Pons (tissue), 1 donor: ENCODE measurements around the gene PTPRF.
A peak's percentile ranks its signal among the peaks of the same experiment; 100 is the strongest.
"Not testable (repeated sequence)": the region's sequence is repeated elsewhere in the genome, so short reads cannot be mapped to it uniquely, and the experiment has no call there.

Experiments used
- DNase-seq: peaks from one replicate; pipeline ENCODE4 v3.0.0-alpha.2; 2016; ENCODE audit warnings: low spot score

PTPRF gene

DNA sequence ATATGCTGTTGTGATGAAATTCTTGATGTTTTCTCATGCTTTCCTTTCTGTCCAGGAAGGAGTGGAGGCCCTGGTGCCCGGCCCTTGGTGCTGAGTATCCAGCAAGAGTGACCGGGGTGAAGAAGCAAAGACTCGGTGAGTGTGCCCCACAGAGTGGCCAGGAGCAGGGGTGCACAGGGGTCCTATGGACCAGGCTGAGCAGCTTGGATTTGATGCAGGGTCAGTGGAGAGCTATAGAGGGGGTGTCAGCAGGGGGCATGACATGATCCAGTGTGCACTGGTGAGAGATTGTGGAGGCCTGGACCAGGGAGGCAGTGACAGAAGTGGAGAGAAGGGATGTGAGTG lies 7.4 kb downstream of the PTPRF start:
- DNase-seq = no peak

DNA sequence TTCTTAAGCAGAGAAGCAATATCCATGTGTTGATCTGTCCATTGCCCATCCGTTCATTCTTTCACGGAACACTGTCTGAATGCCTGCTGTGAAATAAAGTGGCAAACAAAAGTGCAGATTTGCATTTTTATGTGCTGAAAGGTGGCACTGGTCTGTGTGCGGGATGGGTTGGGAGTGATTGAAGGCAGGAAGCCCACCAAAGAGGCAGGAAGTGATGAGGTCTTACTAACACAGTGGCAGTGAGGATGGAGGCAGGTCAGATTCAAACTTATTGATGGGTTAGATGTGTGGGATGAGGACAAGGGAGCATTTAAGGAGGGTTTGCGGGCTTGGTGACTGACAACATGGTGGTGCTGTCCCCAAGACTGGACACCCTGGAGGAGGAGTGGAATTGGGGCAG lies 8.3 kb downstream of the PTPRF start:
- DNase-seq = no peak

DNA sequence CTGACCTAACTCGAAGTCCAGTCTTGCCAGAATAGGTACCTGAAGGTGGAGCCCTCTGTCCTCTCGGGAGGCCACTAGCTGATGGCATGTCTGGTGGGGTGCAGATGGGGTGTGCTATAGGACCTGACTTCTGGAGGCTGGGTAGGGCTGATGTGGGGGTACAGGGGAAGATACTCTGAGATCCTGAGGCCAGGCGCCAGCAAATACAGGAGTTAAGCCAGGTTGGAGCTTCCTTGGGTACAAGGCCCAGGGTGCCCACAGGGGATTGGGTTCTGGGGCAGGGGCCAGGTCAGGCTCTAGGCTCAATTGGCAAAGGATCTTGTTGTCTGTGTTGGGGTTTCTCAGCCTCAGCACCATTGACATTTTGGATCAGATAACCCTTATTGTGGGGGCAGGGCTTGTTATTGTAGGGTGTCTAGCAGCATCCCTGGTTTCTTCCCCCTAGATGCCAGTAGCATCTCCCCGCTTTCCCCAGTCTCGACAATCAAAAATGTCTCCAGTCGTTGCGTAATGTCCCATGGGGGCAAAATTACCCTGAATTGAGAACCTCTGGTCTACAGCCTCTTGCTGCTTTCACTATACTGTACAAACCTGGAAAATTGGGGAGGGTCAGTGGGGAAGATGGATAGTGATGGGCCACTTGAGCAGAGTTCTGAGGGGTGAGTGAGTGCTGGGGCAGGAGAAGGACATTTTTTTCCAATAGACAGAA lies 9.2 kb downstream of the PTPRF start:
- DNase-seq = no peak

DNA sequence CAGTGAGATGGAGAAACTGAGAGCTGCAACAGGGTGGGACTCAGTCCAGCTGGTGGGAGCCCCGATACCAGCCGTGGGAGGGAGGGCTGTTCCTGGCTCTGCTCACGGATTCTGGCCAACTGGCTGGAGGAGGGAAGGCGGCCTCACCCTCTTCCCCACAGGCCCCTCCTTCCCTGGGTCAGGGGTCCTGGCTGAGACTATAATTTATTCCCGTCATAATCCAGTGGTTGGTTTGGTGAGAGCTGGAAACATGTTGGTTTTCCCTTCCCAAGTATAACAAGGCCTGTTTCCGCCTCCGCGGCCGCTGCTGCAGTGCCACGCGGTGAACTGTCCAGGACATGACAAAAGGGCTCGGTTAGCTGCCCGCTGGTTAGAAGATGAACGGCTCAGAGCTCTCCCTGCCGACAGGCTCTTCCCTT lies 10.0 kb downstream of the PTPRF start:
- DNase-seq = peak; percentile 82

DNA sequence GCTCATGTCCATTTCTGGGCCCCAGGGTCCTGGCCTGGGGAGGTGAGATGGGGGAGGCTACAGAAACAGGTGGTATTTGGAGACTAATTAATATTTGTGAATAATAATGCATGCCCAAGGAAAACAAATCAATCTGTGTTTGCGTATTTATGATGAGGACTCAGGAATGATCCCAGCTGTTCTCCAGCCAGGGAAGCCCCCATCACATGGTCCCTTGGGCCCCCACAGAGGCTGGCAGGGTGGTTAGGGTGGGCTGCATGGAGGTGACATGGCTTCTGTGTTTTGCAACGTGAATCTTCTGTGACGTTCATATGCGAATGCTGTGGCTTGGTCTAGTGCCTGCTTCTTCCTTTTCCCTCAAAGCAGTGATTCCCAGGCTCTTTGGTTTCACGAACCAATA lies 10.5 kb downstream of the PTPRF start:
- DNase-seq = no peak

DNA sequence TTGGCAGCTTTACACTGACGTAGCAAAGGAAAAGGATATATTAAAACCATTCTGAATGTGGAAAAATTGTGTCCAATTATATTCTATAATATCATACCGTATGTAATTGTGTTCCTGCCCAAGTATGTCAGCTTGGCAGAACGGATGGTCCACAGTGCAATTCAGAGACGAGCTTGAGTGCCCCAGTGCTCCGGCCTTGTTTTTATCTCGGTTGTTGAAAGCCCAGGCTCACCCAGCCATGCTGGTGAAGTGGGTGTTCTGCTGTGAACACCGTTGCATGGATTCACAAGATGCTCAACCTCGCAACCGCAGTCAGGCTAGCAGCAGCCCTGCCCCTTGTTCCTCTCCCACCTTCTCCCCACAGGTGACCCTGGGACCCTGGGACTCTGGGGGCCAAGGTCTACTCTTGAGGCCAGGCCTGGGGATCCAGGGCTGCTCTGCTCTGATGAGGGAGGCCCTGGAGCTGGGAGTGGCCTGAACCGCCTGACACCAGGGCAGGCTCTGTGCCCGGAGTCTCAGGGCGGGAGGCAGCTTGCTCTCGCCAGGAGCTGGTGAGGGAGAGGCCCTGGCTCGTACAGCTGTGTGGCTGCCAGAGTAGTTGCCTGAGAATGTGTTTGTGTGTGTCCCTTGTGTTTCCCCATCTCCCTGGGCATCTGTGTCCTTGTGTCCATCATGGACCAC lies 11.2 kb downstream of the PTPRF start:
- DNase-seq = peak; percentile 97

DNA sequence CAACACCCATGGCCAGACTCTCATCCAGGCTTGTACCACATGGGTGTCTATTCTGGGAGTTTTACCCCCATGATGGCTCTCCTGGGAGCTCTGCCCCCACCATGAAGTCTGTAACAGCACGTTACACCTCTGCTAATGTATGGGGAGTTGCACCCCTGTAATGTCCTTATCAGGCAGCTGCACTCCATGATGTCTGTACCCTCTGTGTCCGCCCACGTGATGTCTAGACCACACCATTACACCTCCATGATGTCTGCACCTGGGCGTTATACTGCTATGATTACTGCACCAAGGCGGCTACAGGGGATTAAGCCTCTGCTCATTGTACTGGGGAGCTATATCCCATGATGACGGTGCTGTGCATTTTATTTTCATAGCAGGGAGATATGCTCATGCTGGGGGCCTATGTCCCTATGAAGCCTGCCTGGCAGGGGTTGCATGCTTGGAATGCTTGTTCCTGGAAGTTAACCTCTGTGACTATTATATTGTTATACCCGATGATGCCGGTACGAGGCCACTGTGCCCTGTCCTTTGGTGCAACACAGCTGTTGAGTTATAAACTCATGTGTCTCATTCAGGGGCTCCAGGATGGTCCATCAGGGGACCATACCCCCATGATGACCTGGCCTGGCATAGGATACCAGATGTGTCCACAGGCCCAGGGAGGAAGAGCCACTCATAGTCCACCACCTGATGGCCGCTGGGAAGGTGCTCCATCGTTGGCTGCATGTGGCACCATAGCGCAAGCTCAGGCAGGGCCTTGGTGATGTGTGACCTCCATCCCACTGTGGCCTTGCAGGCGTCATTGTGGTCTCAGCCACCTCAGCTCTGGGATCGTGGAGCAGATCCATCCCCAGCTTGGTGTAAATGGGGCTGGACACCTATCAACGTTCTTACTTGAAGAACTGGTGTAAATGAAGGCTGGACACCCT lies 12.1 kb downstream of the PTPRF start:
- DNase-seq = no peak

DNA sequence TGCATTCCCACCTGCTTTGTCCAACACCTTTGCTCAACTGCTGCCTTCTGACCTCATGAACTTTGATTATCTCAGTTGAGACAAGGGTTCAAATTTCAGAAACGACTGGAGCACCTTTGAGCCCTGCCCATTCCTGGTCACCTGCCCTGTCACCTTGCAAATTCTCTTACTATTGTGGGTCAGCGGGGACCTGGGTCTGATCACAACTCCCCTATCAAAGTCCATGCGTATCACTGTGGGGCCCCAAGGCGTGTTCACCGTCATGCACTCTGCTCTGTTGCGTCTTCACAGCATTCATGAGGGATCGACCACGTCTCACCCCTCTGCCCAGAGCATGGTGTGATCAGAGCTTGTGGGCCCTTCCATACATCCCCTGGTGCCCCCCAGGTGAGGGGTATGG lies 12.9 kb downstream of the PTPRF start:
- no peak for DNase-seq

DNA sequence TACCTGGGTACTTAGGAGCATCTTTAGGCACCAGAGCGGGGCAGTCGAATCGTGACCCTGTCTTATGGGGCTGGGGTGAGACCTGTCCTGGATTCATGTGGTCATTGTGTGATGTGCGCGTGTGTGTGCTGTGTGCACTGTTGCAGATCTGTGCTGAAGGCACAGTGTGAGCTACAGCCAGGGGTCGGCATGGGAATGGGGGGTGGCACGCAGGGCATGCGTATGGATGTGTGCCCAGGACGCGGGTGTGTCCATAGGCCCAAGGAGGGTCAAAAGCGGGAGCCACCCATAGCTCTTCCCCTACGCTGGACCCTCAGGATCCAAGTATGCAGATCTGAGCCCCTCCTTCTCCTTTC lies 14.6 kb downstream of the PTPRF start:
- DNase-seq = no peak

DNA sequence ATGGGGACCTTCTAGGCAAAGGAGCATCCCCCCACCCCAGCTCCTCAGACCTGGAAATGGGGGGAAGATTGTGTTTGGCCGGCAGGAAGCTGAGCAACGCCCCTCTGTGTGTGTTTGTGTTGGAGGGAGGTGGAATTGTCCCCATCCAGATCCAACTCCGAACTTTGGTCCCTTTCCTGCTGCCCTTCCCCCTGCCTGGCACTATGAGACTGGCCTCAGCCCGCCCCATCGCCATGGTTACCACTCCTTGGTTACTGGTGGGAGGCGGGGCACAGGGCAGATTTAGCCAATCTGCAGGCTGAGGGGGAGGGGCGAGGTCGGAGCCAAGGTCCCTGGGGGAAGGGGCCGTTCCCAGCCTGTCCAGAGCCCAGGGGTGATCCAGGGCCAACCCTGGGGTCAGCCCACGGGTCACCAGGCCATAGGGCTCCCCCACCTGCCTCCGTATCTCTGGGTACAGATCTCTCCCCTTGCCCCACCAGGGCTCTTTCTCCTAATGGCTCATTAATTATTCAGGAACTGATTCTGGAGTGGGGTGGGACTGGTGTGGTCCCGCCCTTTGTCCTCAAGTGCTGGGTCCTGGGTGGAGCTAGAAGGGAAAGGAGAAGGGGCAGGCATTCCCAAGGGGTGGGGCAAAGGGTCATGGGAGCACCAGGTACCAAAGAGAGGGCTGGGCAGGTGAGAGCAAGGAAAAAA lies 15.2 kb downstream of the PTPRF start:
- peak; percentile 83 for DNase-seq

DNA sequence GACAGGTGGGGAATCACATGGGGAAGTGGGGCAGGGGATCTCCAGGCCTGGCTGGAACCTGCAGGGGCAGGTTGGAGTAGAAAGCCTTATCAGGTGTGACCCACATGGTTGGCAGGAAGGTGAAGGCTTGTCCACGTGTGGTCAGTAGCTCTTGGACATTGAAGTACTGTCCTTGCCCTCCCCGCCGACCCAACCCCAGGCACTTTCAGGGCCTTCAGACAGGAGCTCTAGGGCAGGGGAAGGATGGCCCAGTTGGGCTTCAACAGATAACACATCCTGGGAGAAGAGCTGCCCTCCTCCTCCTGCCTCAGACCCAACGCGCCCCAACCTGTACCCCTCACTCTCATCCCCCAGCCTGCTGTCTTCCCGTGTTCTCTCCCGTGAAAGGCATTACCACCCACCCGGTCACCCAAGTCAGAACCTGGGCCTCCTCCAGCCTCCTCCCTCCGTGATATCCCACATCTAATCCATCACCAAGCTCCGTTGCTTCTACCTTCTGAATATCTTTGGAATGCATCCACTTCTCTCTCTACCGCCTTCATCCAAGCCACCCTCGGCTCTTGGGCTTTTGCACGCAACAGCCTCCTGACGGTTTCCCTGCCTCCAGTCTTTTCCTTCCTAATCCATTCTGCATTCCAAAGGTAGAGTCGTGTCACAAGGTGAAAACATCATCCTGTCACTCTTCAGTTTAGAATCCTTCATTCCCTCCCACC lies 15.9 kb downstream of the PTPRF start:
- no peak for DNase-seq

DNA sequence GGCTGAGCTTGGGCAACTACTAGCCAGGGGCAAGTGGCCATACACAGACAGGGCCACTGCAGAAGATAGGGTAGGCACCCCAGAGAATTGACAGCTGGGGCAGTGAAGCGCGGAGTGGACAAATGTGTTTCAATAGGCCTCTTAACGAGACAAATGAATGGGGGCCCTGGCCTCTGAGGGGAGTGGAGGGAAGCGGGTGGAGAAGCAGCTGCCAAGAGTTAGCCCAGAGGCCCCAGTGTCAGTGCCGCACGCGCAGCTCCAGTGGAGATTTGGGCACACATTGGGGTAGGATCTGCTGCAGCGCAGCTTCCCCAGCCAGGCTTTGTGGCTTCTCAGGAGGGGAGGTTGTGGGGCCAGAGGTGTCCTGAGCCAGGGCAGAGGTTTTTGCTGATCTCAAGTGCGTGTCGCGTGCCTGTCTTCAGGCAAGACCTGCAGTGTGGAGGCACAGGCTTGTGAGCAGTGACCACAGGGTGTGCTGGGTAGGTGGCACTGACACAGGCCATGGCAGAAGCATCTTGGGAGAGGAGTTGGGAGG lies 16.9 kb downstream of the PTPRF start:
- DNase-seq = peak; percentile 84

DNA sequence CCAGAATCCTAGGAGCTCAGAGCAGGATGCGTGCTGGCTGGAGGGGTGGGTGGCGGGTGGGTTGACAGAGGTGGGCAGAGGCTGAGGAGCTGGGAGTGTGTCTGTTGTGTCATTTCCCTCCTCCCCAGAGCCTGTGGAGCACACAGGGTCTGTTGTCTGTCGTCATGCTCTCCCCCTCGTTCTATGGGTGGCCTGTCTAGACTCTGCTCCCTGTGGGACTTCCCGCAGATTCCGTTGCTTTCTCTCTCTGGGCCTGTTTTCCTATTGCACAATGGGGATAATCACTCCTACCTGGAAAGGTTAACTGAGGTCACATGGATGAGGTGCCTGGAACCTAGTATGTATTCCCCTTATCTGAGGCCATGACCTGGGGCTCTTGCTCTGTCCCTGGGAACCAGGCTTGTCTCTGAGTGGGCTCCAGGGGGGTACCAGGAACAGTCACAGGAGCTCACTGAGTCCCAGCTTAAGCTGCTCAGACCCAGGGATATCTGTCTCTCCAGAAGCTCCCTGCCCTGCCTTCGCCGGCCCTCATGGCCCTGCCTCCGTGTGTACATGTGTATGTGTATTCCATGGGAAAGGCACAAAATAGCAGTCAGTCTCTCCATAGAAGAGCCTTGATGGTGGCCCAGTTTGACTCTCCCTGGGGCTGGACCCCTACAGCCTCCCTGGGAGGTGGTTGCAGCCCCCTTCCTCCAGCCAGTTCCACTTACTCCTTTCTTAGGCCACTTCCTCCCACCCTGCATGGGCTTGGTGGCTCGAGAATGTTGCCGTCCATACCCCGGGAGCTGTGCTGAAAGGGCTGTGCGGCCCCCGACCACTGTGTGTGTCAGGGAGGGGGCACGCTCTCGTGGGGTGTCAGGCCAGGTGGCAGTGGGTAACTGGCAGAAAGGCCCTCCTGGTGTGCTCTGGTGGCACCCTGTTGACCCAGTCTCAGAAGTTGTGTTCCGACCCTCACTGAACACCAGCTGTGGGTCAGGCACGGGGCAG lies 17.9 kb downstream of the PTPRF start:
- DNase-seq = no peak

DNA sequence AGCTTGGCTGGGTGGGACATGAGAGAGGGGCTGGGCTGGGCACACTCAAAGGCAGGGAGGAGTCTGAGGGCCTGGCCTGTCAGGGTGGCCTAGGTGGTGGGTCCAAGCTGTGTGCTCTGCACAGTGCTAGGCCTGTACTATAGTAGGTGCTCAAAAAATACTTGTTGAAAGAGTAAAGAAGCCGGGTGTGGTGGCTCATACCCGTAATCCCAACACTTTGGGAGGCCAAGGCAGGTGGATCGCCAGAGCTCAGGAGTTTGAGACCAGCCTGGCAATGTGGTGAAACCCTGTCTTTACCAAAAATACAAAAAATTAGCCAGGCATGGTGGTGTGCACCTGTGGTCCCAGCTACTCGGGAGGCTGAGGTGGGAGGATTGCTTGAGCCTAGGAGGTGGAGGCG lies 18.7 kb downstream of the PTPRF start:
- DNase-seq = not testable (repeated sequence)

DNA sequence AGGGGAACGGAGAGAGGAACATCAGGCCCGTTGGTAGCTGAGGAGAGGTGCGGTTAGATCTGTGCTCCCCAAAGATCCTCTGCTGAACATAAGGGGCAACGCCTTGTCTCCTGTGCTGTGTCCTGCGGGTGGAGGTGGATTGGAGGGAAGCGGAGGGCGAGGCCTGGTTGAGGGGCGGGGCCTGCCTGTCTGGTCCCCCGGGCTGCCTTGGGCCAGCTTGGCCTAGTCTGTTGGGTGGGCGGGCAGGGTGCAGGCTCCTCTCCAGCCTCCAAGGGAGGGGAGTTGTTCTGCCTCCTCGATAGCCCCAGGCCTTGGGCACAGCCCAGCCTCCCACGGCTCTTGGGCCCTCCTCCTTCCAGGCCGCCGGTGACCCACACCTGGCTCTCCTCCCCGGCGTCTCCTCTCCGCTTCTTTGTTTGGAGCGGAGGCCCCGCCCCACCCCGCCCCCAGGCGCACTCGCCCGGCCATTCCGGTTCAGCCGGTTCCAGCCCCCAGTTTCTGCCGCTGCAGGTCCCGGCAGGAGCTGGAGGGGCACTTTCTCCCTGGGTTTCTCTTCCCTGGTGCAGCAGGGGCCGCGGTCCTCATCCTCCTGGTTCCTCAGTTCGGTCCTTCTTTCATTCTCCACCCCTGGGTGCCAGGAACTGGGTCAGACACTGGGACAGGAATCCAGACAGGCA lies 19.4 kb downstream of the PTPRF start:
- DNase-seq = no peak

DNA sequence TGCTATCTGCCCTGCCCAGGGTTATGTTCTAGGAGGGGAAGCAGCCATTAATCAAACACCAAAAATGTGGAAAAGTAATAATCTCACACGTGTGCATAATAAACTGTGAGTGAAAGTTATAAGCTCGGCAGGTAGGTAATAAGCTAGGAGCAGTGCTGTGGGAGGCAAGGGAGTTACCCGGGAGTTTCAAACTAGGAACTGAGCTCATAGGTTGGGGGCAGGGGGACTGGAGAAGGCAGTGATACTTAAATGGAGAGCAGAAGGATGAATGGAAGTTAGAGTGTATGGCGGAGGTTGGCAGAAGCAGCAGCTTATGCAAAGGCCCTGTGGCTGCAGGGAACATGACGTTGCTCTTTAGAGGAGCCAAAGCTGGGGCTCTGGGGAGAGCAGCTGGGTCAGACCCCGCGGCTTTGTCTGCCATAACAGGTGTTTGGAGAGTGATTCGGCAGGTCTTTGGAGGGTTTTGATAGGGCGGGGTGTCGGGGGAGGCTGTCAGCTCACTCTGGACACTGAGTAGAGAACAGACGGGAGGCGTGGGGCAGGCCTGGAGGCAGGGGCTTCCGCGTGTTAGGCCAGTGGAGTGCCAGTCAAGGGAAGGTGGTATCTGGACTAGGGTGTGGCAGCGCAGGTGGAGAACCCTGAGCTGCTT lies 20.0 kb downstream of the PTPRF start:
- no peak for DNase-seq

DNA sequence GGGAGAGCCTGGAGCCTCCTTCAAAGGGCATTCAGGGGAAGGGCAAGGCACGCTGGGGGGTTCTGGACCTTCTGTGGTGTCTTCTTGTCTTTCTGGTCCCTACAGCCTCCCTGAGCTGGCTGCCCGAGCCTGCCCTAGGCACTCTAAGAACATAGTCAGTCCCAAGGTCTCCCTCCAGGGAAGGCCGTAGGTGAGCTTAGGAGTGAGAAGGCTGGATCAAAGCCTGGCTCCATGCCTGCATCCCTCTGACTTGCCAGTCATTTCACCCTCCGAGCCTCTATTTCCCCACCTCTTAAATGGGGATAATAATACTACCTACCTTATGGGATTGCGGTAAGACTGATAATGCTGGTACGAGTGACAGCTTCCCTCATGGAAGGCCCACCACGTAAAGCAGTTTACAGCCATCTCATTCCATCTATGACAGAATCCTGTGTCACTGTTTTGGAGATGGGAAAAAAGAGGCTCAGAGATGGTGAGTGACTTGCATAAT lies 20.8 kb downstream of the PTPRF start:
- DNase-seq = no peak

DNA sequence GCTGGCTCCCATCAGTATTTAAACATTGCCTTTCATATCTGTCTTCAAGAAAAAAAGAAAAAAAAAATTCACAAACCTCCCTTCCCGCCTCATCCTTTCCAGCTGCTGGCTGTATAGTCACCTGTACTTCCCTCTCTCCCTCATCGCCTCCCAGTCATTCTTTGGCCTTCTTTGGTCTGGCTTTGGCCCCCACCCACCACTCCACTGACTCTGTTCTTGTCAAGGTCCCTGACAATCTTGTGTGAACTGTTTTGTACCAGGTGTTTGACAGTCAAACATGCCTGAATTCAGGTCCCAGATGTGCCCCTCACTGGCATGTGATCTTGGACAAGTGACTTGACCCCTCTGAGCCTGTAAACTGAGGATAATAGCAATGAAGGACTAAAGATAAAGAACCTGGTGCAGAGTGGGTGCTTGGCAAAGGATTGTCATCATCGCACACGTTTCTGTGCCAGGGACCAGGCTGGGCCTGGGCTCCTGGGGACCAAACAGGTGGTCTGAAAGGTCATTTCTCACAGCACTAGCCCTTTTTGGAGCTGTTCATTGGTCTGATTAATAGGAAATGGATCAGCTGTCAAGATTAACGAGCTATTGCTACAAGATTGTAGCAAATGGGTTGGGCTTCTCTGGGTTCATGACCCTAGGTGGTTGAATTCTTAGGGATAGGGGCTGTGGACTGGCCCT lies 21.5 kb downstream of the PTPRF start:
- no peak for DNase-seq
